HG03159 (cell line): Measurements from ENCODE around the gene ARSI.
"Not testable (repeated sequence)": the region's sequence is repeated elsewhere in the genome, so short reads cannot be mapped to it uniquely, and the experiment has no call there.

Source experiments
- ATAC-seq: cut with Tn5 transposase; IDR thresholded peaks from one replicate; pipeline ENCODE4 v1.9.1; 2021; ENCODE audit warnings: mild to moderate bottlenecking, moderate library complexity; ENCODE audit not compliant: unreplicated experiment

Gene ARSI

GRCh38 chr5:150248946-150249345, 53.8 kb downstream of the ARSI start:
- ATAC-seq = no peak

GRCh38 chr5:150248493-150248892, 54.2 kb downstream of the ARSI start:
- ATAC-seq = not testable (repeated sequence)

- ATAC-seq = no peak
Observed at GRCh38 chr5:150247726-150248125, 55.0 kb downstream of the ARSI start.

- ATAC-seq = no peak
Observed at GRCh38 chr5:150246835-150247234, 55.9 kb downstream of the ARSI start.

GRCh38 chr5:150246429-150246828, 56.3 kb downstream of the ARSI start:
- no peak for ATAC-seq
